Measurements from ENCODE around the gene HS3ST5. TPM values are rescaled to one million over a fixed set of nuclear protein-coding genes. Genes with fewer than 3 reads are reported as not detected.

The HS3ST5 gene
- total RNA-seq, 5 donors from 2014 or later (not counting 1 experiment from before 2014, with no cell fraction given) = not detected

DNA sequence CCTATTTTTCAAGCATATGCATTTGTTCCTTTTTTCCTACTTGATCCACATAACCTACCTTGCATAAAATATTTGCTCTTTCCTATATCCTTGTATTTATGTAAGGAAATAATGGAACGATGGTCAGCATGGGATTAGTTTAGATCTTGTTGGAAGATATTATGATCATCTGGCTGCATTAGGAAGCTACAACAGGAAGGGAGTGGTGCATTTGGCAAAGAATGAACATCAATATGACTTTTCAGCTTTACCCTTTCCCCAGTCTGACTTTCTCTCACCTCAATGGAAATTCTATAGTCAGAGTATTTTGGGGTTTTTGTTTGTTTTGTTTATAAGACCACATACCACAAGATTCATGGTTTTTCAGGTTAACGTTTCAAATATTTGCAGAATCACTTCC lies 66.0 kb downstream of the HS3ST5 start:
- WGBS (ENCODE audit: insufficient coverage) = no CpG with 5 or more reads among the region's 2 CpGs
- Mint-ChIP-seq H3K27ac (no peak overlapping the region), H3K27me3 (peaks cover 0 to 6% of the 10 kb centered on the region in 2 donors), H3K4me1 (no peaks in the 10 kb centered on the region), H3K4me3 (no peak overlapping the region), H3K9me3 (peaks cover 0 to 3% (median 0%) of the 10 kb centered on the region in 3 donors), H3K36me3 (no peaks in the 10 kb centered on the region)
- H3K9me3 ChIP-seq = no peaks in the 10 kb centered on the region
- ChIA-PET CTCF (no interaction called here), POLR2A (no interaction called here)
- H3K4me3 ChIP-seq (ENCODE audit: control insufficient read depth in 1 of 2, extremely low read depth in 1 of 2, low read length in 1 of 2) = no peak overlapping the region
- no peaks in the 10 kb centered on the region for H3K4me1 ChIP-seq (ENCODE audit: control insufficient read depth in 1 of 2, extremely low read depth in 1 of 2, insufficient read depth in 2 of 2, low read length in 2 of 2)
- DNase-seq (no peak), ATAC-seq (replicated peaks in 1 of 4) (no peak)
- H3K27me3 ChIP-seq (replicated peaks in 1 of 2; ENCODE audit: control insufficient read depth in 2 of 2, extremely low read depth in 1 of 2, insufficient read depth in 2 of 2, low read length in 1 of 2) = no peaks in the 10 kb centered on the region
- H3K27ac ChIP-seq (ENCODE audit: low read length) = no peak overlapping the region
- H3K36me3 ChIP-seq (ENCODE audit: control insufficient read depth in 2 of 2, extremely low read depth in 1 of 2, insufficient read depth in 1 of 2, low read length in 1 of 2) = no peaks in the 10 kb centered on the region

DNA sequence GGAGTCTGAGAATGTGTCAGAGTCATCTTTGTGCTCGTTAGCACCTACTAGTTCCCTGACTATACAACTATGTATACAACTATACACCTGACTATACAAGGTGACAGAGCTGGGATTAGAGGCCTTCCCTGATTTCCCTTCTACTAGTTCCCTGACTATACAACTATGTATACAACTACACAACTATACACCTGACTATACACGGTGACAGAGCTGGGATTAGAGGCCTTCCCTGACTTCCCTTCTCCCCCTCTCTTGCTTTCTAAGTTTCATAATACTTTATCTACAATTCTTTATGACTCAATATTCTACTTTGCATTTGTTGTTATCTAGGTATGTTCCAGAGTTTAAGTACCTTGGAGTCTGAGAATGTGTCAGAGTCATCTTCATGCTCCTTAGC lies 68.0 kb downstream of the HS3ST5 start:
- no peaks in the 10 kb centered on the region for H3K27me3 ChIP-seq (replicated peaks in 1 of 2; ENCODE audit: control insufficient read depth in 2 of 2, extremely low read depth in 1 of 2, insufficient read depth in 2 of 2, low read length in 1 of 2)
- Mint-ChIP-seq H3K27ac (no peak overlapping the region), H3K4me3 (no peak overlapping the region), H3K9me3 (no peaks in the 10 kb centered on the region), H3K27me3 (no peaks in the 10 kb centered on the region), H3K36me3 (no peaks in the 10 kb centered on the region), H3K4me1 (no peaks in the 10 kb centered on the region)
- DNase-seq (no peak), ATAC-seq (replicated peaks in 1 of 4) (no peak)
- WGBS (ENCODE audit: insufficient coverage) = 83% methylated on average over 1 of the region's 2 CpGs
- H3K27ac ChIP-seq (ENCODE audit: low read length) = no peak overlapping the region
- H3K36me3 ChIP-seq (ENCODE audit: control insufficient read depth in 2 of 2, extremely low read depth in 1 of 2, insufficient read depth in 1 of 2, low read length in 1 of 2) = no peaks in the 10 kb centered on the region
- ChIA-PET POLR2A (no interaction called here), CTCF (no interaction called here)
- no peaks in the 10 kb centered on the region for H3K9me3 ChIP-seq
- no peaks in the 10 kb centered on the region for H3K4me1 ChIP-seq (ENCODE audit: control insufficient read depth in 1 of 2, extremely low read depth in 1 of 2, insufficient read depth in 2 of 2, low read length in 2 of 2)
- no peak overlapping the region for H3K4me3 ChIP-seq (ENCODE audit: control insufficient read depth in 1 of 2, extremely low read depth in 1 of 2, low read length in 1 of 2)

DNA sequence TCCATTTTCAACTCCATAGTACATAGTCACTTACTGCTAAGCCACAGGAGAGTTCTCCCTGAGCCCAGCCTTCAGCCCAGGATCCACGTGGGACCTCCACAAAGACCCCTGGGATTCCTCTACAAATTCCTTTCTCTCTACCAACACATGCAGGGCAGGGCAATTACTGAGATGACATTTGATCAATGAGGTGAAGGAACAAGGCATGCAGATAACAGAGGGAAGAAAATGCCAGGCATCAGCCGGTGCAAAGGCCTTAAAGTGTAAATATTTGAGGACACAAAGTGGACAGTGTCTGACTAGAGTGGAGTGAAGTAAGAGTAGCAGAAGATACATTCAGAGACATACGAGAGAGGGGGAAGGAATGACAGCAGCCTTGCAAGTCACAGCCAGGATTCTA lies 70.2 kb downstream of the HS3ST5 start:
- CTCF ChIA-PET = no interaction called here
- WGBS (ENCODE audit: insufficient coverage) = 58% methylated on average over 2 of the region's 3 CpGs

DNA sequence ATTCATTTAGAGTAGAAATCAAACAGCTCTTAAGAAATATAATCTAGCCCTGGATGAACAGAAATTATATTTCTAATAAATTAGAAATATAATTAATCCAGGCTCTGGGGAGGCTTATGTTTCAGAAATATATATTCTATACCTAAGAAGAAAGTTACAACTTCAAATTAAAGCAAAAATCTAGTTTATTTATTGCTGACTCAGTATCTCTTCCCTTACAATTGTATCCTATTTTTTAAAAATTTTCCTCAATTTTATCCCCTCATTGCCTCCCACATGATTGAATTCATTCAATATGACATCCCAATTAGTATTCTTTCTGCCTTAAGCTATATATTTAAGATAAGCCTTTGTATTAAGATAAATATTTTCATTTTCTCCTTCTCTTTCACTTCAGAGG lies 71.4 kb downstream of the HS3ST5 start:
- no peaks in the 10 kb centered on the region for H3K4me1 ChIP-seq (ENCODE audit: control insufficient read depth in 1 of 2, extremely low read depth in 1 of 2, insufficient read depth in 2 of 2, low read length in 2 of 2)
- H3K27me3 ChIP-seq (replicated peaks in 1 of 2; ENCODE audit: control insufficient read depth in 2 of 2, extremely low read depth in 1 of 2, insufficient read depth in 2 of 2, low read length in 1 of 2) = no peaks in the 10 kb centered on the region
- DNase-seq = no peak
- H3K4me3 Mint-ChIP-seq = no peak overlapping the region
- CTCF ChIA-PET = no interaction called here
- H3K4me3 ChIP-seq (ENCODE audit: control insufficient read depth in 1 of 2, extremely low read depth in 1 of 2, low read length in 1 of 2) = no peak overlapping the region
- POLR2A ChIA-PET = no interaction called here
- H3K4me1 Mint-ChIP-seq = no peaks in the 10 kb centered on the region
- peaks cover 0 to 3% (median 0%) of the 10 kb centered on the region in 3 donors for H3K9me3 Mint-ChIP-seq
- no peaks in the 10 kb centered on the region for H3K36me3 Mint-ChIP-seq
- H3K9me3 ChIP-seq = no peaks in the 10 kb centered on the region
- no peak for ATAC-seq (replicated peaks in 1 of 4)
- no peaks in the 10 kb centered on the region for H3K36me3 ChIP-seq (ENCODE audit: control insufficient read depth in 2 of 2, extremely low read depth in 1 of 2, insufficient read depth in 1 of 2, low read length in 1 of 2)
- no peak overlapping the region for H3K27ac Mint-ChIP-seq
- H3K27me3 Mint-ChIP-seq = no peaks in the 10 kb centered on the region
- no peak overlapping the region for H3K27ac ChIP-seq (ENCODE audit: low read length)

More for the DNA sequence above, 70.2 kb downstream of the HS3ST5 start:
- Mint-ChIP-seq H3K36me3 (no peaks in the 10 kb centered on the region), H3K27me3 (no peaks in the 10 kb centered on the region), H3K9me3 (peaks cover 0 to 3% (median 0%) of the 10 kb centered on the region in 3 donors), H3K27ac (no peak overlapping the region), H3K4me3 (no peak overlapping the region), H3K4me1 (no peaks in the 10 kb centered on the region)
- Histone ChIP-seq H3K9me3 (no peaks in the 10 kb centered on the region), H3K27me3 (replicated peaks in 1 of 2; ENCODE audit: control insufficient read depth in 2 of 2, extremely low read depth in 1 of 2, insufficient read depth in 2 of 2, low read length in 1 of 2) (no peaks in the 10 kb centered on the region), H3K36me3 (ENCODE audit: control insufficient read depth in 2 of 2, extremely low read depth in 1 of 2, insufficient read depth in 1 of 2, low read length in 1 of 2) (no peaks in the 10 kb centered on the region), H3K4me1 (ENCODE audit: control insufficient read depth in 1 of 2, extremely low read depth in 1 of 2, insufficient read depth in 2 of 2, low read length in 2 of 2) (no peaks in the 10 kb centered on the region), H3K4me3 (ENCODE audit: control insufficient read depth in 1 of 2, extremely low read depth in 1 of 2, low read length in 1 of 2) (no peak overlapping the region), H3K27ac (ENCODE audit: low read length) (no peak overlapping the region)
- no peak for DNase-seq
- POLR2A ChIA-PET = no interaction called here
- no peak for ATAC-seq (replicated peaks in 1 of 4)

DNA sequence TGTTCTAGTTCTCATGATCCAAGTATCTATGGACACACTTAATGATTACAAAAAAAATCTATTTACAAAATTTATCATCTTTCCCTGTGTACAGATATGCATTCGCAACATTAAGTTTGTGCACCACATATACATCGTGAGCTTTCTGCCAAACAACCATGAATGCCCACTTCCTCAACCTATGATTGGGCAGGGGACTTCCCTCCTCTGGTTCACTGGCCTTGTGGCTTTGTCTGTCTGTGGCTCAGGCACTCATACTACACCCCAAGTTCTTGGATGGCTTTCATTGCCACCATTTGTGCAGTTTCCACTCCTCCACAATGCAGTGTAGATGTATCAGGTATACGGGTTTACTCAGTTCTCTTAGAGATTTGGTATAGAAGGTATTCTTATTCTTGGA lies 74.9 kb downstream of the HS3ST5 start:
- DNase-seq = no peak
- POLR2A ChIA-PET = interaction anchor here in 1 of 2 donors (0.6 kb wide), 1 partner anchor 35 kb away, joined by 9 read pairs; no protein-coding TSS in a partner anchor
- no peaks in the 10 kb centered on the region for H3K9me3 ChIP-seq
- no peak overlapping the region for H3K27ac Mint-ChIP-seq
- ATAC-seq (replicated peaks in 1 of 4) = no peak
- WGBS (ENCODE audit: insufficient coverage) = 92% methylated on average over 2 of the region's 3 CpGs
- H3K4me1 Mint-ChIP-seq = no peaks in the 10 kb centered on the region
- peaks cover 0 to 3% (median 0%) of the 10 kb centered on the region in 3 donors for H3K9me3 Mint-ChIP-seq
- H3K36me3 Mint-ChIP-seq = no peaks in the 10 kb centered on the region
- no peaks in the 10 kb centered on the region for H3K27me3 ChIP-seq (replicated peaks in 1 of 2; ENCODE audit: control insufficient read depth in 2 of 2, extremely low read depth in 1 of 2, insufficient read depth in 2 of 2, low read length in 1 of 2)
- no peaks in the 10 kb centered on the region for H3K36me3 ChIP-seq (ENCODE audit: control insufficient read depth in 2 of 2, extremely low read depth in 1 of 2, insufficient read depth in 1 of 2, low read length in 1 of 2)
- CTCF ChIA-PET = no interaction called here
- H3K27ac ChIP-seq (ENCODE audit: low read length) = no peak overlapping the region
- H3K4me3 ChIP-seq (ENCODE audit: control insufficient read depth in 1 of 2, extremely low read depth in 1 of 2, low read length in 1 of 2) = no peak overlapping the region
- H3K4me1 ChIP-seq (ENCODE audit: control insufficient read depth in 1 of 2, extremely low read depth in 1 of 2, insufficient read depth in 2 of 2, low read length in 2 of 2) = no peaks in the 10 kb centered on the region
- no peak overlapping the region for H3K4me3 Mint-ChIP-seq
- H3K27me3 Mint-ChIP-seq = no peaks in the 10 kb centered on the region

DNA sequence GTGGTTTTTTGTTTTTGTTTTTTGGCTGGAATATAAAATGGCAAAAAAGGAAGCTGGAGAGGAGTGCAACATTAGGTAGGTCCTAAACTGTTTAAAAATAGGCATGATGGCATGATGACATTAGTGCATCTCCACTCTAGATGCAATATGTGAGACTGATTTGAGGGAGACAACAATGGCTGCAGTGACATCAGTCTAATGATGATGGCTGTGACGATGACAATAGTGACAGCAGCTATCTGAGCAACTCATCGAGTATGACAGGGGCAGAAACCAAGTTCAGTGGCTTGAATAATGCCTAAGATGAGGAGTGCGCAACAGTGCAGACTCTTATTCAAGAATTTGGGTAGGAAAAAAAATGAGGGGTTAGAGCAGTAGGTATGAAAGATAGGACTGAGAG lies 82.0 kb downstream of the HS3ST5 start:
- no peak overlapping the region for H3K4me3 ChIP-seq (ENCODE audit: control insufficient read depth in 1 of 2, extremely low read depth in 1 of 2, low read length in 1 of 2)
- CTCF ChIA-PET = no interaction called here
- 60% methylated on average over 3 of the region's 3 CpGs for WGBS (ENCODE audit: insufficient coverage)
- H3K36me3 Mint-ChIP-seq = no peaks in the 10 kb centered on the region
- H3K27me3 ChIP-seq (replicated peaks in 1 of 2; ENCODE audit: control insufficient read depth in 2 of 2, extremely low read depth in 1 of 2, insufficient read depth in 2 of 2, low read length in 1 of 2) = no peaks in the 10 kb centered on the region
- H3K4me1 ChIP-seq (ENCODE audit: control insufficient read depth in 1 of 2, extremely low read depth in 1 of 2, insufficient read depth in 2 of 2, low read length in 2 of 2) = no peaks in the 10 kb centered on the region
- no peak overlapping the region for H3K27ac ChIP-seq (ENCODE audit: low read length)
- DNase-seq (no peak), ATAC-seq (replicated peaks in 1 of 4) (no peak)
- H3K27ac Mint-ChIP-seq = no peak overlapping the region
- no peak overlapping the region for H3K4me3 Mint-ChIP-seq
- H3K9me3 ChIP-seq = no peaks in the 10 kb centered on the region
- POLR2A ChIA-PET = no interaction called here
- no peaks in the 10 kb centered on the region for H3K36me3 ChIP-seq (ENCODE audit: control insufficient read depth in 2 of 2, extremely low read depth in 1 of 2, insufficient read depth in 1 of 2, low read length in 1 of 2)
- no peaks in the 10 kb centered on the region for H3K4me1 Mint-ChIP-seq
- no peaks in the 10 kb centered on the region for H3K27me3 Mint-ChIP-seq
- peaks cover 0 to 4% (median 0%) of the 10 kb centered on the region in 3 donors for H3K9me3 Mint-ChIP-seq

DNA sequence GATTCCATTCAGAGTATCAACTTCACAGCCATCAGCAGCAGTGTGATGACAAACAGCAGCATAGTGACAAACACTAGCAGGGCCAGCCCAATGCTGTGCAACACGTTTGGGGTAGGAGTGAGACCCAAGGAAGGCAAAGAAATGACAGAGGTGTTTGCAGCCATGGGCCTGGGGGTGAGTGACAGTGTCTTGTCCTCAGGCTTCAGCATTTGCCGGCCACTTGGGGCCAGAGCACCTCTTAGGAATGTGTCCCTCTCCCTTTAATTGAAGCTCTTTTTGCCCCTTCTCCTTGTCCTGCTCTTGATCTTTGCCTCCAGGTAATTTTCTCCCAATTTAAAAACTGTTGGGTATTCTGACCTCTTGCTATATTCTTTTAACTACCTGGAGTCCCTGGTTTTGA lies 84.4 kb downstream of the HS3ST5 start:
- H3K36me3 ChIP-seq (ENCODE audit: control insufficient read depth in 2 of 2, extremely low read depth in 1 of 2, insufficient read depth in 1 of 2, low read length in 1 of 2) = no peaks in the 10 kb centered on the region
- ChIA-PET POLR2A (no interaction called here), CTCF (no interaction called here)
- H3K4me1 ChIP-seq (ENCODE audit: control insufficient read depth in 1 of 2, extremely low read depth in 1 of 2, insufficient read depth in 2 of 2, low read length in 2 of 2) = no peaks in the 10 kb centered on the region
- WGBS (ENCODE audit: insufficient coverage) = 47% methylated on average over 2 of the region's 2 CpGs
- H3K4me1 Mint-ChIP-seq = no peaks in the 10 kb centered on the region
- no peak overlapping the region for H3K4me3 ChIP-seq (ENCODE audit: control insufficient read depth in 1 of 2, extremely low read depth in 1 of 2, low read length in 1 of 2)
- H3K9me3 ChIP-seq = no peaks in the 10 kb centered on the region
- H3K36me3 Mint-ChIP-seq = no peaks in the 10 kb centered on the region
- peaks cover 0 to 7% (median 7%) of the 10 kb centered on the region in 3 donors for H3K9me3 Mint-ChIP-seq
- H3K27me3 ChIP-seq (replicated peaks in 1 of 2; ENCODE audit: control insufficient read depth in 2 of 2, extremely low read depth in 1 of 2, insufficient read depth in 2 of 2, low read length in 1 of 2) = no peaks in the 10 kb centered on the region
- H3K27ac Mint-ChIP-seq = no peak overlapping the region
- no peak overlapping the region for H3K4me3 Mint-ChIP-seq
- no peak for ATAC-seq (replicated peaks in 1 of 4)
- DNase-seq = no peak
- H3K27ac ChIP-seq (ENCODE audit: low read length) = no peak overlapping the region
- H3K27me3 Mint-ChIP-seq = no peaks in the 10 kb centered on the region

All from T-cell (primary cell).